ENCODE data around the gene AGTR1. TPM values are rescaled to one million over a fixed set of nuclear protein-coding genes. Genes with fewer than 3 reads are reported as not detected.

AGTR1 gene
- total RNA-seq (8.0 and 11.2 TPM in 2 replicates), polyA plus RNA-seq (6.1 and 10.9 TPM in 2 replicates)

- no peaks in the 10 kb centered on the region for H3K36me3 ChIP-seq (replicated peaks; ENCODE audit: insufficient read depth, low read depth)
- peak within 1 kb of the TSS; percentile 76 for H2AFZ ChIP-seq
- peaks cover 34% of the 10 kb centered on the region for H3K27me3 ChIP-seq
- no peaks in the 10 kb centered on the region for H3K4me1 ChIP-seq (ENCODE audit: insufficient read depth)
- peak within 1 kb of the TSS; percentile 56 for H3K4me3 ChIP-seq
- H3K4me2 ChIP-seq = peak within 1 kb of the TSS; percentile 87
- WGBS (ENCODE audit: low lambda C conversion rate, missing lambda C conversion rate) = 3% methylated on average over 46 of the region's 61 CpGs
- H4K20me1 ChIP-seq (ENCODE audit: insufficient read depth, poor library complexity, severe bottlenecking) = no peaks in the 10 kb centered on the region
- no peaks in the 10 kb centered on the region for H3K9me3 ChIP-seq (ENCODE audit: low read depth)
- no peaks in the 10 kb centered on the region for H3K79me2 ChIP-seq
- no peaks in the 10 kb centered on the region for H3K9me2 ChIP-seq (replicated peaks; ENCODE audit: insufficient read depth)
- no peak within 1 kb of the TSS for H3K27ac ChIP-seq
- TF ChIP-seq EZH2 (IDR thresholded peaks at IDR 0.05; ENCODE audit: borderline replicate concordance) = peak; percentile 69
- no peak for TF ChIP-seq EZH2phosphoT487 (IDR thresholded peaks at IDR 0.05; ENCODE audit: low read depth, severe bottlenecking, unreplicated experiment)
- TF ChIP-seq CTCF (IDR thresholded peaks at IDR 0.05; ENCODE audit: poor library complexity) = no peak
- DNase-seq (ENCODE audit: low spot score) = peak; percentile 48
Measured at GRCh38 chr3:148697306-148698189, at the start of gene AGTR1. TSS of gene AGTR1 (plus strand) at chr3:148697903. CDS start at chr3:148741036, 43,133 bp downstream.

DNA sequence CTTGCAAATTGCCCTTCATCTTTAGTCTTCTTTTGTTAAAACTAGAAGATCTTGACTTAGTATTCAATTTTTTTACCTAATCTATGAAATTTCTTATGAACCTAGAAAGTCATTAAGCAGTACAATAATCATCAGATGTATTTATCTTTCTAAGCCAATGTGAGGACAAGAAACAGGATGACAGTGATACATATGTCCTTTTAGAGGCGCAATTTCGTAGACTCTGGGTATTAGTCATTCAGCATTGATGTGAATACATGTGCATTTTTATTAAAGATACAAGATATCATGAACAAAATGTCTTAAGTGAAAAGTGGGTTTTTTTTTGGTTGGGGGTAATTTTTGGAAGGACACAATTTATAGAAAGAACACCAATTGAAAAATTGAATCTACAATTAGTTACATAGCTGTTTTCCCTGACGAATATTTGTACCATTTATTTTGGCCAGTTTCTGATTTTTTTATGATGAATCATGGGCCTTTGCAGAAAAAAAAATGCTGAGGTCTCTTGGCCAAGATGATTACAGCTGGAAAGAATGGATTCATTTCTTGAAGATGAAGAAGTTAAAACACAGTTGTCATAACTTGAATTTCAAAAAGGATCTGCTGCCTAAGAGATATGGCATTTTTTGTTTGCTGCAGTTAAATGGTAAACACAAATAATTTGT lies 48.9 kb upstream of the AGTR1 start:
- 83% methylated on average over 3 of the region's 3 CpGs for WGBS (ENCODE audit: low lambda C conversion rate, missing lambda C conversion rate)
- Histone ChIP-seq H3K36me3 (replicated peaks; ENCODE audit: insufficient read depth, low read depth) (no peaks in the 10 kb centered on the region), H3K27ac (no peak overlapping the region), H3K27me3 (no peaks in the 10 kb centered on the region), H4K20me1 (ENCODE audit: insufficient read depth, poor library complexity, severe bottlenecking) (no peaks in the 10 kb centered on the region), H3K4me2 (no peak overlapping the region), H3K4me1 (ENCODE audit: insufficient read depth) (no peaks in the 10 kb centered on the region), H3K9me3 (ENCODE audit: low read depth) (no peaks in the 10 kb centered on the region), H2AFZ (no peak overlapping the region), H3K4me3 (no peak overlapping the region), H3K79me2 (no peaks in the 10 kb centered on the region), H3K9me2 (replicated peaks; ENCODE audit: insufficient read depth) (no peaks in the 10 kb centered on the region)
- TF ChIP-seq CTCF (IDR thresholded peaks at IDR 0.05; ENCODE audit: poor library complexity) = no peak
- no peak for TF ChIP-seq EZH2phosphoT487 (IDR thresholded peaks at IDR 0.05; ENCODE audit: low read depth, severe bottlenecking, unreplicated experiment)
- no peak for TF ChIP-seq EZH2 (IDR thresholded peaks at IDR 0.05; ENCODE audit: borderline replicate concordance)
- no peak for DNase-seq (ENCODE audit: low spot score)

- Histone ChIP-seq H3K27ac (no peak overlapping the region), H3K79me2 (no peaks in the 10 kb centered on the region), H4K20me1 (ENCODE audit: insufficient read depth, poor library complexity, severe bottlenecking) (no peaks in the 10 kb centered on the region), H3K4me3 (no peak overlapping the region), H3K4me1 (ENCODE audit: insufficient read depth) (no peaks in the 10 kb centered on the region), H3K27me3 (no peaks in the 10 kb centered on the region), H2AFZ (peak overlapping the region; percentile 7), H3K36me3 (replicated peaks; ENCODE audit: insufficient read depth, low read depth) (no peaks in the 10 kb centered on the region), H3K4me2 (no peak overlapping the region), H3K9me2 (replicated peaks; ENCODE audit: insufficient read depth) (no peaks in the 10 kb centered on the region), H3K9me3 (ENCODE audit: low read depth) (no peaks in the 10 kb centered on the region)
- 74% methylated on average over 6 of the region's 6 CpGs for WGBS (ENCODE audit: low lambda C conversion rate, missing lambda C conversion rate)
- DNase-seq (ENCODE audit: low spot score) = no peak
- TF ChIP-seq CTCF (IDR thresholded peaks at IDR 0.05; ENCODE audit: poor library complexity) (no peak), EZH2phosphoT487 (IDR thresholded peaks at IDR 0.05; ENCODE audit: low read depth, severe bottlenecking, unreplicated experiment) (no peak), EZH2 (IDR thresholded peaks at IDR 0.05; ENCODE audit: borderline replicate concordance) (no peak)
Measured at GRCh38 chr3:148651549-148651948, 46.2 kb upstream of the AGTR1 start.
